AG04450 (cell line): Measurements from ENCODE around the gene AFF1. TPM values are rescaled to one million over a fixed set of nuclear protein-coding genes. Genes with fewer than 3 reads are reported as not detected.

Experiments
- CTCF ChIA-PET: fragments of 300-600, 350-600 bp; formaldehyde crosslinking; extraction: SDS; loops from one replicate; lab custom pipeline; 2022; ENCODE audit warnings: antibody characterized with exemption, inconsistent platforms; lab: Charles Lee
- POLR2A ChIA-PET: fragments of 350-600 bp; formaldehyde crosslinking; extraction: SDS; loops from one replicate; lab custom pipeline; 2021; ENCODE audit warnings: antibody characterized with exemption, inconsistent platforms; lab: Yijun Ruan, JAX
- DNase-seq: peaks from one replicate; pipeline ENCODE4 v3.0.0-alpha.2; 2011; ENCODE audit warnings: low read depth, low spot score
- H3K27ac ChIP-seq: one replicate; pipeline ENCODE4 v1.5.1; 2012; ENCODE audit warnings: low read depth, low read length, control low read depth
- H3K27me3 ChIP-seq: one replicate; pipeline ENCODE4 v1.6.0; 2012; ENCODE audit warnings: low read length; ENCODE audit not compliant: control insufficient read depth, insufficient read depth
- H3K4me3 ChIP-seq: 2 replicates; pipeline ENCODE4 v1.5.1; 2011; ENCODE audit warnings: mild to moderate bottlenecking, low read depth, low read length, control low read depth
- H3K9me3 ChIP-seq: 2 replicates; pipeline ENCODE4 v1.5.1; 2012; ENCODE audit warnings: low read length; ENCODE audit not compliant: control insufficient read depth, insufficient read depth
- CTCF ChIP-seq: IDR thresholded peaks from 2 replicates; pipeline ENCODE4 v1.5.1; 2011; ENCODE audit warnings: low read depth, low read length, control low read depth, inconsistent platforms
- polyA plus RNA-seq: library from polyadenylated mRNA; depleted of rRNA; stranded (reverse); fragments of >200 nt; gene quantifications from 2 replicates; pipeline ENCODE4 v1.2.3, GENCODE V29; 2011

AFF1 gene
- polyA plus RNA-seq, 1 experiment = 17.2 TPM

GRCh38 chr4:87046121-87046551 is 111.3 kb downstream of the AFF1 start:
- Histone ChIP-seq H3K4me3 (no peak overlapping the region), H3K27me3 (no peaks in the 10 kb centered on the region), H3K27ac (no peak overlapping the region), H3K9me3 (no peaks in the 10 kb centered on the region)
- ChIA-PET CTCF (interaction anchor here (0.5 kb wide), 1 partner anchor 378 kb away, joined by 3 read pairs; no protein-coding TSS in a partner anchor), POLR2A (no interaction called here)
- no peak for TF ChIP-seq CTCF
- DNase-seq = no peak

- no peaks in the 10 kb centered on the region for H3K9me3 ChIP-seq
- H3K4me3 ChIP-seq = no peak overlapping the region
- ChIA-PET POLR2A (no interaction called here), CTCF (no interaction called here)
- no peak for TF ChIP-seq CTCF
- DNase-seq = no peak
- no peaks in the 10 kb centered on the region for H3K27me3 ChIP-seq
- no peak overlapping the region for H3K27ac ChIP-seq
Observed at GRCh38 chr4:87047281-87047798, 112.5 kb downstream of the AFF1 start.

GRCh38 chr4:87049508-87049907 is 114.7 kb downstream of the AFF1 start:
- ChIA-PET CTCF (no interaction called here), POLR2A (no interaction called here)
- H3K27ac ChIP-seq = no peak overlapping the region
- no peak for TF ChIP-seq CTCF
- H3K27me3 ChIP-seq = no peaks in the 10 kb centered on the region
- DNase-seq = no peak
- H3K4me3 ChIP-seq = no peak overlapping the region
- H3K9me3 ChIP-seq = no peaks in the 10 kb centered on the region

GRCh38 chr4:87050596-87050995 is 115.8 kb downstream of the AFF1 start:
- H3K27ac ChIP-seq = no peak overlapping the region
- no peak for TF ChIP-seq CTCF
- POLR2A ChIA-PET = interaction anchor here (0.7 kb wide), 1 partner anchor 44 kb away, joined by 3 read pairs; no protein-coding TSS in a partner anchor
- DNase-seq = no peak
- H3K27me3 ChIP-seq = no peaks in the 10 kb centered on the region
- CTCF ChIA-PET = no interaction called here
- H3K9me3 ChIP-seq = no peaks in the 10 kb centered on the region
- no peak overlapping the region for H3K4me3 ChIP-seq

GRCh38 chr4:87051121-87051713 is 116.4 kb downstream of the AFF1 start:
- no peaks in the 10 kb centered on the region for H3K9me3 ChIP-seq
- no peak for DNase-seq
- no peak overlapping the region for H3K27ac ChIP-seq
- no peaks in the 10 kb centered on the region for H3K27me3 ChIP-seq
- ChIA-PET POLR2A (interaction anchor here (0.7 kb wide), 1 partner anchor 45 kb away, joined by 3 read pairs; no protein-coding TSS in a partner anchor), CTCF (interaction anchor here (1.3 kb wide), 1 partner anchor 129 kb away, joined by 3 read pairs; no protein-coding TSS in a partner anchor)
- no peak for TF ChIP-seq CTCF
- no peak overlapping the region for H3K4me3 ChIP-seq
